Activated CD8-positive, alpha-beta memory T cell treated with anti-CD3 and anti-CD28 coated beads, Interleukin-2, amount 50 U/mL, for 24 hours (primary cell): Measurements from ENCODE around the gene GAB4.
"Not testable (repeated sequence)": the region's sequence is repeated elsewhere in the genome, so short reads cannot be mapped to it uniquely, and the experiment has no call there.

Experiments used
- DNase-seq: peaks from one replicate; pipeline ENCODE4 v3.0.0-alpha.2; 2020; ENCODE audit errors: extremely low read depth

GAB4 gene

GRCh38 chr22:16959345-16959930 is 48.6 kb downstream of the GAB4 start:
- no peak for DNase-seq

- DNase-seq: no peak
Measured at GRCh38 chr22:16958475-16958874, 49.5 kb downstream of the GAB4 start.

GRCh38 chr22:16957781-16958180 is 50.2 kb downstream of the GAB4 start:
- no peak for DNase-seq

- no peak for DNase-seq
Measured at GRCh38 chr22:16956290-16956689, 51.7 kb downstream of the GAB4 start.

GRCh38 chr22:16955678-16956210 is 52.3 kb downstream of the GAB4 start:
- DNase-seq: no peak

GRCh38 chr22:16955081-16955480 is 52.9 kb downstream of the GAB4 start:
- no peak for DNase-seq

GRCh38 chr22:16954060-16954403 is 54.0 kb downstream of the GAB4 start:
- DNase-seq: no peak

GRCh38 chr22:16953206-16954059 is 54.6 kb downstream of the GAB4 start:
- no peak for DNase-seq

DNA sequence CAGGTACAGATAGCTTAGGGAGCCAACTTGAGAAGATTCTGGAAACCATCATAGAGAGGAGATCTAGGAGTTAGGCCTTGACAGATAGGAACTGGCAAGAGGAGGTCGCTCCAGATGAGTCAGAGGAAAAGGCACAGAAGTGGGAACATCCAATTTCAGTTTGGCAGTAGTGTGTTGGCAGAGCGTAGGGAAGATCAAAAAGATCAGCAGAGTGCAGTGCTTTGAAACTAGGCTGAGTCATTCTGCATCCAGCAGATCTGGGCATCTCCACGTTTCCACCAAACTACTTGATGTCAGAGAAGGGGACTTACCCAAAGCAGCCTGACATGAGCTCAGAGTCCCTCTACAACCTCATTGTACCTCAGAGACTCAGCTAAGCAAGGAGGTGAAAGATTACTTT is 58.5 kb downstream of the GAB4 start:
- DNase-seq: no peak

GRCh38 chr22:16937811-16938210 is 70.2 kb downstream of the GAB4 start:
- DNase-seq: no peak

GRCh38 chr22:16937209-16937608 is 70.8 kb downstream of the GAB4 start:
- not testable (repeated sequence) for DNase-seq

- no peak for DNase-seq
Measured at GRCh38 chr22:16936625-16937024, 71.4 kb downstream of the GAB4 start.

DNA sequence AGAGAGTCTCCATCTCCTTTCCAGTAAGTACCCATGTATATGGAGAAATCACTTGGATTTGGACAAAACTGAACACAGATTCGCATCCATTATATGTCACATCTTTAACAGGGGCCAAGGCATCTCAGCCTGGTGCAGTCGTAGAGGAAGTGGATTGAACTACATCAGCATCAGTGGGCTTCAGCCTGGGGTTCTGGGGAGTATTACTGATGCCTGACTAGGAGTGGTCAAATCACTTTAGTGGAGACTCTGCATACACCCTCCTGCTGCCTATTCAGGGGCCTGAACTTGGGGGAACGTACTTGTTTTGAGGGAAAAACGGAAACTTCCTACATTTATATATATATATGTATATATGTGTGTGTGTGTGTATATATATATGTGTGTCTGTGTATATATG is 72.8 kb downstream of the GAB4 start:
- DNase-seq: no peak

- DNase-seq: no peak
Measured at GRCh38 chr22:16933291-16934282, 74.4 kb downstream of the GAB4 start.

DNA sequence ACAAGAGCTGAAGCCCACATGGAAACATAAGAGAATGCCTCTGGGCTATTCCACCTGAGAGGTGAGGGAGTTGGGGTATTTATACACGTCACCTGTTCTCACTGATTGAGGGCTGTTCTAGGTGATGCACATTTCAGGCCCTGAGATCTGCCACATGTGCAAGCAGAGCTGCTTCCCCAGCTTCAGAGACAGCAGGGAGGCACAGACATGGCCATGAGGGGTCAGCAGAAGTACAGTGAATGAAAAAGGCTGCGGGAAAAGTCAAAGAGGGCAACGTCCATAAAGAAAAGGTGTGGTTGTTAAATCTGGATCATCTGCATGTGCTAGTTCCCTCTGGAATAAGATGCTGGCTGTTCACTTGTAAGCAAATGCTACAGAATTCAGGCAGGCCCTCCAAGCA is 75.4 kb downstream of the GAB4 start:
- DNase-seq: no peak

- DNase-seq: no peak
Measured at GRCh38 chr22:16925407-16925966, 82.5 kb downstream of the GAB4 start.

DNA sequence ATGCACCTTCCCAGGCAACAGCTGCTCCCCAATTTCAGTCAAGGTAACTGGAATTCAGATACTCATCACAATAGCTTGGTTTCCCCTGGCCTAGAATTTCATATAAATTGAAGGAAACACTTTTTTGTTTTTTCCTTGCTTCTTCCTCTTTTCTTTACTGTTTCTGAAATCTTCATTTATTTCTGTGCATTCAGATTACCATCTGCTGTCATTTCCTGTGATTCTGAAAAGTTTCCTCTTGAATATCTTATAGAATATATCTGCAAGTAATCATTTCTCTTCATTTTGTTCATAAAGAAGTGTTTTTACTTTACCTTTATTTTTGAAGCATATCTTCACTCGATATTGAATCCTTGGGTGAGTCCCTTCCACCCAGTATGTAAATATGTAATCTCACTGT is 85.3 kb downstream of the GAB4 start:
- no peak for DNase-seq

GRCh38 chr22:16922076-16922475 is 85.9 kb downstream of the GAB4 start:
- no peak for DNase-seq

DNA sequence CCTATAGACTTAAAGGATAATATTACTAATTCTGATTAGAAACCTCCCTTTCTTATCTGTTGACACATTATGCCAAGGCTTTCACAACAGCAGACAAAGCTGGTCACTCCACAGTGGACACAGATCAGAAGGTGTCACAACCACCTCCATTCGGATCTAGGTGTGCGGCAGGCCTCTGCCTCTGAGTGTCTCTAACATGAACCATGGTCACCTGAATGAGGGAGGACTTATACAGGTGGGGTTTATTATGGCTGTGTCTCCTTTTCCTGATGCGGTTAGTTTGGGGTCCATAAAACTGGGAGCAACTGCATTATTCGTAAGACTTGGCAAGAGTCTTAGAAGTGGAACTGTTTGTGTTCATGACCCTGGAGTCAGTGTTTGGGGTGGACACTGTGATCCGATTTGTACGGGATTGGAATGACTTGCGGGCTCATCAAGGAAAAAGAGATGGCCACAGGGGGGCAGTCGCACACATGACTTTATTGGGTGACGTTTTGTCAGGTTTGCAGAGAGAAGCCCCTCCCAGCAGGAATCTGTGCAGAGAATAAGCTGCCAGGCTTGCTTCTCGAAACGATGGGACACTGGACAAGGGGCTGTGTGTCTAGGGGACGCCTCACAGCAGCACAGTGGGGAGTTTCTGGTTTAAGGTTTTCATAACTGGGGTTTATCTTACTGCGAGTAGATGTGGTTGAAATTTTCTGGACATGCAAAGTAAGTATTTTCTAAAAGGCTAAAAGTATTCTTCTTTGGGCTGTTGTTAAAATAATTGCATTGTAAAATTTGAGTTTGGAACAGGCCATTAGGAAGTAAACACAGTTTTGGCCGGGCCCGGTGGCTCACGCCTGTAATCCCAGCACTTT is 90.6 kb downstream of the GAB4 start:
- DNase-seq: peak; percentile 29

DNA sequence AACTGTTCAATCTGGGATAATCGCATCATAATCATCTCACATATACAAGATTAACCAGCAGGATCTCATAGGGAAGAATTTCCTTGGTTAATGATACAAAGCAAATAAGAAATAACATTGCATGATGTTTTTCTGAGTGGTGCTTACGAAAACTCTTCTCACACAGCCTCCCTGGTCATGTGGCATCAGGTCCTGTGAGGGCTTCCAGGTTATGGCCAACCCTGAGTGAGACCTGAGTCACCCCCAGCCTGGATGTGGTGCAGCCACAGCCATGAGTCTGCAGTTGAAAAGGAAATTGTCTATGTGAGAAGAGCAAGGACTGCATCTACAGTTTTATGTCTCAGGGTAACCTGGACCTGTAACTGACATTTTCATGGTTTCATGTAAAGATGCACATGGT is 92.3 kb downstream of the GAB4 start:
- DNase-seq: no peak

DNA sequence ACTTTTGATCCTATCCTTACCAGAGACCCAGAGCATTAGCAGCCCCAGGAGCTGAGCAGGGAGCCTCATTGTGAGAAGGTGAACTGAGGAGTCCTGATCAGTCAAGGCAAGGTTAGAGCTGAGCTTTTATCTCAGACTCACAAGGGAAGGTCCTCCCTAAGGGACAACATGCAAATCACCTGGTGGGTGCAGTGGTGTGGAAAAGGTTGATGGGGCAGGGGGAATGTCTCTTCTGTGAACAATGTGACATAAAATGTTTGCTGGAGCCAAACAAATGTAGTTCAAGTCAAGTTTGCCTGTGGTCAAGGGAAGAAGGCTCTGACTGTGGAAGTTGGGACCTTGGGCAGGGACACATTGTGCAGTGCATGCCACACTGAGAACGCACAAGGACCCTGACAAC is 93.1 kb downstream of the GAB4 start:
- DNase-seq: not testable (repeated sequence)
